WTC11 (cell line): ENCODE data around the gene SPOP. TPM values are rescaled to one million over a fixed set of nuclear protein-coding genes. Genes with fewer than 3 reads are reported as not detected.

ENCODE experiments used
- ATAC-seq: fragments of 200-7000 bp; cut with Tn5 transposase; 2 replicates; pipeline ENCODE4 v1.10.0; 2021; ENCODE audit warnings: mild to moderate bottlenecking, moderate library complexity
- CTCF ChIA-PET: fragments of 300-600 bp; sonication (Branson Sonifier 250); formaldehyde crosslinking; loops from one replicate; lab custom pipeline; 2021; ENCODE audit warnings: antibody characterized with exemption; lab: Charles Lee
- POLR2A ChIA-PET: fragments of 350-600 bp; sonication (Branson Sonifier 250); formaldehyde crosslinking; loops from one replicate; lab custom pipeline; 2021; ENCODE audit warnings: antibody characterized with exemption; lab: Charles Lee
- DNase-seq: peaks from one replicate; pipeline ENCODE4 v3.0.0; 2021; ENCODE audit warnings: low spot score
- H3K27ac Mint-ChIP-seq: 2 replicates; pipeline ENCODE4 v1.8.0; 2021; ENCODE audit warnings: mixed read lengths
- H3K27me3 Mint-ChIP-seq: 2 replicates; pipeline ENCODE4 v1.8.0; 2021; ENCODE audit warnings: low read depth, mild to moderate bottlenecking, moderate library complexity, mixed read lengths
- H3K36me3 Mint-ChIP-seq: 2 replicates; pipeline ENCODE4 v1.8.0; 2021; ENCODE audit warnings: mixed read lengths
- H3K4me1 Mint-ChIP-seq: 2 replicates; pipeline ENCODE4 v1.8.0; 2022; ENCODE audit warnings: mixed read lengths
- H3K4me3 Mint-ChIP-seq: 2 replicates; pipeline ENCODE4 v1.8.0; 2021; ENCODE audit warnings: mild to moderate bottlenecking, moderate library complexity, mixed read lengths
- H3K9me3 Mint-ChIP-seq: 2 replicates; pipeline ENCODE4 v1.8.0; 2021; ENCODE audit warnings: mixed read lengths
- AFF4 ChIP-seq: sonication (generic); formaldehyde crosslinking; IDR thresholded peaks from 2 replicates; pipeline ENCODE4 v1.8.1; 2023; ENCODE audit warnings: mild to moderate bottlenecking, missing genetic modification reagents, borderline replicate concordance
- CBFB ChIP-seq: sonication (generic); formaldehyde crosslinking; IDR thresholded peaks from 2 replicates; pipeline ENCODE4 v1.8.1; 2022; ENCODE audit warnings: mild to moderate bottlenecking, low read depth, missing genetic modification reagents
- CREB1 ChIP-seq: sonication (generic); formaldehyde crosslinking; IDR thresholded peaks from 2 replicates; pipeline ENCODE4 v1.8.0; 2023; ENCODE audit warnings: mild to moderate bottlenecking, missing genetic modification reagents
- CTCF ChIP-seq: fragments of 200-600 bp; IDR thresholded peaks from 2 replicates; pipeline ENCODE4 v1.8.0; 2022; ENCODE audit warnings: antibody characterized with exemption
- HMGA2 ChIP-seq: fragments of 250-450 bp; sonication (Bioruptor Pico); IDR thresholded peaks from 2 replicates; pipeline ENCODE4 v1.4.0; 2021; ENCODE audit warnings: mild to moderate bottlenecking, moderate library complexity
- IRF2 ChIP-seq: sonication (generic); formaldehyde crosslinking; IDR thresholded peaks from 2 replicates; pipeline ENCODE4 v1.8.0; 2022; ENCODE audit warnings: low read depth, missing genetic modification reagents, borderline replicate concordance
- NR2C2 ChIP-seq: sonication (generic); formaldehyde crosslinking; IDR thresholded peaks from 2 replicates; pipeline ENCODE4 v1.8.0; 2022; ENCODE audit warnings: mild to moderate bottlenecking, missing genetic modification reagents
- PRDM15 ChIP-seq: sonication (generic); formaldehyde crosslinking; IDR thresholded peaks from 2 replicates; pipeline ENCODE4 v1.8.0; 2022; ENCODE audit warnings: missing genetic modification reagents
- RORB ChIP-seq: fragments of 250-450 bp; sonication (Bioruptor Pico); IDR thresholded peaks from 2 replicates; pipeline ENCODE4 v1.9.0; 2021; ENCODE audit warnings: mild to moderate bottlenecking
- SOX15 ChIP-seq: fragments of 250-450 bp; sonication (Bioruptor Pico); IDR thresholded peaks from 2 replicates; pipeline ENCODE4 v1.9.0; 2021; ENCODE audit warnings: mild to moderate bottlenecking
- ZBTB21 ChIP-seq: sonication (generic); formaldehyde crosslinking; IDR thresholded peaks from 2 replicates; pipeline ENCODE4 v1.8.1; 2023; ENCODE audit warnings: mild to moderate bottlenecking, missing genetic modification reagents, borderline replicate concordance
- ZNF263 ChIP-seq: sonication (generic); formaldehyde crosslinking; IDR thresholded peaks from 2 replicates; pipeline ENCODE4 v1.8.1; 2022; ENCODE audit warnings: low read depth, mild to moderate bottlenecking, moderate library complexity, missing genetic modification reagents
- ZNF425 ChIP-seq: fragments of 250-450 bp; sonication (Bioruptor Pico); conservative IDR thresholded peaks from 2 replicates; pipeline ENCODE4 v1.9.0; 2021; ENCODE audit warnings: mild to moderate bottlenecking
- ZNF512 ChIP-seq: sonication (generic); formaldehyde crosslinking; IDR thresholded peaks from 2 replicates; pipeline ENCODE4 v1.8.1; 2022; ENCODE audit warnings: missing genetic modification reagents, borderline replicate concordance
- ZSCAN18 ChIP-seq: fragments of 250-450 bp; sonication (Bioruptor Pico); IDR thresholded peaks from 2 replicates; pipeline ENCODE4 v2.1.2; 2022; ENCODE audit warnings: mild to moderate bottlenecking, moderate library complexity
- total RNA-seq: library from RNA; stranded (reverse); gene quantifications from 3 replicates; pipeline ENCODE4 v1.2.3, GENCODE V29; 2021
- TF ChIP-seq, protein P1 (sequence below): sonication (generic); formaldehyde crosslinking; IDR thresholded peaks from 2 replicates; pipeline ENCODE4 v1.8.1; 2023; ENCODE audit warnings: mild to moderate bottlenecking, missing genetic modification reagents, moderate library complexity
- TF ChIP-seq, protein P2 (sequence below): sonication (generic); formaldehyde crosslinking; IDR thresholded peaks from 2 replicates; pipeline ENCODE4 v1.8.1; 2022; ENCODE audit warnings: low read depth, mild to moderate bottlenecking, moderate library complexity, missing genetic modification reagents, borderline replicate concordance

The SPOP gene
- total RNA-seq, 1 experiment from 2014 or later, result 19.2 TPM

GRCh38 chr17:49578952-49579500 is 98.9 kb downstream of the SPOP start:
- no peaks in the 10 kb centered on the region for H3K36me3 Mint-ChIP-seq
- ChIA-PET CTCF (interaction anchor here (0.6 kb wide), 1 partner anchor 98 kb away, joined by 4 read pairs; no protein-coding TSS in a partner anchor), POLR2A (no interaction called here)
- H3K4me3 Mint-ChIP-seq, result no peak overlapping the region
- TF ChIP-seq NR2C2 (no peak), CREB1 (CRISPR knock-in tag) (no peak), SOX15 (CRISPR knock-in tag) (no peak), IRF2 (CRISPR knock-in tag) (no peak), CTCF (no peak), ZNF263 (no peak), RORB (CRISPR knock-in tag) (no peak)
- TF ChIP-seq, protein P1, sequence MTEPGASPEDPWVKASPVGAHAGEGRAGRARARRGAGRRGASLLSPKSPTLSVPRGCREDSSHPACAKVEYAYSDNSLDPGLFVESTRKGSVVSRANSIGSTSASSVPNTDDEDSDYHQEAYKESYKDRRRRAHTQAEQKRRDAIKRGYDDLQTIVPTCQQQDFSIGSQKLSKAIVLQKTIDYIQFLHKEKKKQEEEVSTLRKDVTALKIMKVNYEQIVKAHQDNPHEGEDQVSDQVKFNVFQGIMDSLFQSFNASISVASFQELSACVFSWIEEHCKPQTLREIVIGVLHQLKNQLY (CRISPR knock-in tag), result no peak
- TF ChIP-seq, protein P2, sequence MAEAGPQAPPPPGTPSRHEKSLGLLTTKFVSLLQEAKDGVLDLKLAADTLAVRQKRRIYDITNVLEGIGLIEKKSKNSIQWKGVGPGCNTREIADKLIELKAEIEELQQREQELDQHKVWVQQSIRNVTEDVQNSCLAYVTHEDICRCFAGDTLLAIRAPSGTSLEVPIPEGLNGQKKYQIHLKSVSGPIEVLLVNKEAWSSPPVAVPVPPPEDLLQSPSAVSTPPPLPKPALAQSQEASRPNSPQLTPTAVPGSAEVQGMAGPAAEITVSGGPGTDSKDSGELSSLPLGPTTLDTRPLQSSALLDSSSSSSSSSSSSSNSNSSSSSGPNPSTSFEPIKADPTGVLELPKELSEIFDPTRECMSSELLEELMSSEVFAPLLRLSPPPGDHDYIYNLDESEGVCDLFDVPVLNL (CRISPR knock-in tag), result no peak
- TF ChIP-seq, all 79 proteins: peak for 0
- no peak for ATAC-seq
- DNase-seq, result no peak
- peaks cover 10% of the 10 kb centered on the region for H3K4me1 Mint-ChIP-seq
- H3K9me3 Mint-ChIP-seq, result no peaks in the 10 kb centered on the region
- H3K27me3 Mint-ChIP-seq, result peaks cover 21% of the 10 kb centered on the region
- H3K27ac Mint-ChIP-seq, result no peak overlapping the region

DNA sequence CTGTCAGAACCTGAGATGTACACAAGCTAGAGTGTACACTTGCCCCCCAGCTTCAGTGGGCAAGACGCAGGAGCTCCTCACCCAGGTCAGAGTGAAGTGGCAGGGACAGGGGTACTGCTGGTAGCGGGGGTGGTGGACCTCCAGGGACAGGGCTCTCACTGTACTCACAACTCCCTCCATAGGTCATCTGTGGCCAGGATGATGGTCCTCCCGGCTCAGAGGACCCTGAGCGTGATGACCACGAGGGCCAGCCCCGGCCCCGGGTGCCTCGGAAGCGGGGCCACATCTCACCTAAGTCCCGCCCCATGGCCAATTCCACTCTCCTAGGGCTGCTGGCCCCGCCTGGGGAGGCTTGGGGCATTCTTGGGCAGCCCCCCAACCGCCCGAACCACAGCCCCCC is 99.5 kb downstream of the SPOP start:
- DNase-seq, result no peak
- no peaks in the 10 kb centered on the region for H3K36me3 Mint-ChIP-seq
- ATAC-seq, result no peak
- H3K4me3 Mint-ChIP-seq, result no peak overlapping the region
- H3K27me3 Mint-ChIP-seq, result peaks cover 25% of the 10 kb centered on the region
- no peak overlapping the region for H3K27ac Mint-ChIP-seq
- ChIA-PET POLR2A (no interaction called here), CTCF (interaction anchor here (0.6 kb wide), 1 partner anchor 99 kb away, joined by 4 read pairs; no protein-coding TSS in a partner anchor)
- H3K9me3 Mint-ChIP-seq, result no peaks in the 10 kb centered on the region
- peaks cover 16% of the 10 kb centered on the region for H3K4me1 Mint-ChIP-seq
- TF ChIP-seq ZNF425 (CRISPR knock-in tag) (no peak), ZNF512 (CRISPR knock-in tag) (no peak), PRDM15 (CRISPR knock-in tag) (no peak), HMGA2 (CRISPR knock-in tag) (no peak), AFF4 (CRISPR knock-in tag) (no peak), ZSCAN18 (CRISPR knock-in tag) (no peak), ZBTB21 (no peak), IRF2 (CRISPR knock-in tag) (no peak), RORB (CRISPR knock-in tag) (no peak), CBFB (CRISPR knock-in tag) (no peak)
